H1 (cell line): ENCODE data around the gene OTUD5. TPM values are rescaled to one million over a fixed set of nuclear protein-coding genes. Genes with fewer than 3 reads are reported as not detected.

Experiments
- CTCF ChIA-PET: fragments of 300-600 bp; sonication (Branson Sonifier 250); formaldehyde crosslinking; loops from one replicate; lab custom pipeline; 2021; ENCODE audit not compliant: partially characterized antibody; lab: Charles Lee
- POLR2A ChIA-PET: fragments of 300-600 bp; sonication (Branson Sonifier 250); formaldehyde crosslinking; loops from one replicate; lab custom pipeline; 2021; ENCODE audit warnings: inconsistent platforms; ENCODE audit not compliant: partially characterized antibody; lab: Charles Lee
- DNase-seq, 2 experiments: peaks; one replicate each; pipeline versions ENCODE4 v3.0.0 to v3.0.0-alpha.2; 2010 to 2022; ENCODE audit warnings: low spot score in 2 of 2, low read depth in 1 of 2, mixed read lengths in 1 of 2
- FAIRE-seq: peaks from 2 replicates; lab custom pipeline; 2011; peaks lifted over from hg19 to GRCh38; lab: Jason Lieb, UNC
- H2AFZ ChIP-seq: 2 replicates; pipeline ENCODE4 v1.8.1; 2012; ENCODE audit warnings: low read length, inconsistent platforms
- H2AK5ac ChIP-seq: 2 replicates; pipeline ENCODE4 v1.6.1; 2013; ENCODE audit warnings: low read depth, low read length
- H2BK120ac ChIP-seq: replicated peaks from 2 replicates; pipeline ENCODE3; 2013; ENCODE audit warnings: low read depth, low read length, inconsistent platforms
- H2BK12ac ChIP-seq: 2 replicates; pipeline ENCODE4 v1.6.1; 2013; ENCODE audit warnings: low read depth, low read length
- H2BK15ac ChIP-seq: 2 replicates; pipeline ENCODE4 v1.6.1; 2013; ENCODE audit warnings: low read length
- H2BK20ac ChIP-seq: 2 replicates; pipeline ENCODE4 v1.6.1; 2013; ENCODE audit warnings: low read length
- H2BK5ac ChIP-seq: 2 replicates; pipeline ENCODE4 v1.6.1; 2013; ENCODE audit warnings: low read depth, low read length
- H3K14ac ChIP-seq: 2 replicates; pipeline ENCODE4 v1.6.1; 2013; ENCODE audit warnings: inconsistent platforms; ENCODE audit not compliant: insufficient read length
- H3K18ac ChIP-seq: 2 replicates; pipeline ENCODE4 v1.6.1; 2013; ENCODE audit warnings: low read length; ENCODE audit errors: extremely low read depth
- H3K23ac ChIP-seq: 2 replicates; pipeline ENCODE4 v1.6.1; 2013; ENCODE audit warnings: inconsistent platforms; ENCODE audit not compliant: insufficient read length
- H3K23me2 ChIP-seq: 2 replicates; pipeline ENCODE4 v1.6.1; 2013; ENCODE audit warnings: low read depth, low read length
- H3K27ac ChIP-seq: 2 replicates; pipeline ENCODE4 v1.6.1; 2011; ENCODE audit warnings: low read depth, low read length, inconsistent platforms
- H3K27me3 ChIP-seq, 4 experiments: replicated peaks in 1 of 4; 1 replicate in 1 of 4; 2 replicates in 3 of 4; pipeline versions ENCODE4 v1.6.1 to v1.8.1; 2011 to 2013; ENCODE audit warnings: low read length in 3 of 4, mild to moderate bottlenecking in 3 of 4, inconsistent platforms in 2 of 4, mixed read lengths in 2 of 4, moderate library complexity in 1 of 4; ENCODE audit not compliant: control insufficient read depth in 3 of 4, insufficient read depth in 3 of 4; ENCODE audit errors: extremely low read depth in 1 of 4
- H3K36me3 ChIP-seq, 4 experiments: 2 replicates each; pipeline versions ENCODE4 v1.6.1 to v1.8.1; 2011 to 2013; ENCODE audit warnings: mild to moderate bottlenecking in 4 of 4, low read length in 3 of 4, moderate library complexity in 2 of 4, control low read depth in 1 of 4, inconsistent platforms in 1 of 4; ENCODE audit not compliant: insufficient read depth in 4 of 4, control insufficient read depth in 2 of 4
- H3K4ac ChIP-seq: replicated peaks from 2 replicates; pipeline ENCODE3; 2013; ENCODE audit warnings: low read length, low read depth, mixed read lengths, inconsistent platforms; ENCODE audit not compliant: insufficient read length
- H3K4me1 ChIP-seq, 4 experiments: replicated peaks in 1 of 4; 1 replicate in 1 of 4; 2 replicates in 3 of 4; pipeline versions ENCODE4 v1.6.1 to v1.8.1; 2011 to 2013; ENCODE audit warnings: low read length in 3 of 4, inconsistent platforms in 2 of 4, mixed read lengths in 1 of 4; ENCODE audit not compliant: insufficient read depth in 4 of 4, control insufficient read depth in 3 of 4
- H3K4me2 ChIP-seq, 2 experiments: 2 replicates each; pipeline versions ENCODE4 v1.6.1 to v1.8.1; 2011 to 2013; ENCODE audit warnings: low read depth in 2 of 2, low read length in 2 of 2, control low read depth in 1 of 2, inconsistent platforms in 1 of 2, mild to moderate bottlenecking in 1 of 2; ENCODE audit not compliant: insufficient read depth in 1 of 2
- H3K4me3 ChIP-seq, 4 experiments: fragments of 200-600, 300-600 bp in 1 of 4; sonication (generic), shearing (Covaris generic), sonication (Bioruptor Twin) in 1 of 4; 2 replicates each; pipeline versions ENCODE4 v1.5.1 to v1.8.1; 2011 to 2016; ENCODE audit warnings: low read length in 4 of 4, low read depth in 3 of 4, control low read depth in 2 of 4, inconsistent platforms in 2 of 4, mild to moderate bottlenecking in 2 of 4, mixed read lengths in 1 of 4, moderate library complexity in 1 of 4; ENCODE audit not compliant: insufficient read depth in 2 of 4; ENCODE audit errors: extremely low read depth in 1 of 4
- H3K56ac ChIP-seq: replicated peaks from 2 replicates; pipeline ENCODE3; 2013; ENCODE audit warnings: low read depth, mild to moderate bottlenecking, mixed read lengths, low read length, inconsistent platforms; ENCODE audit not compliant: insufficient read length
- H3K79me1 ChIP-seq: 2 replicates; pipeline ENCODE4 v1.6.1; 2013; ENCODE audit warnings: low read depth, low read length, control low read depth
- H3K79me2 ChIP-seq, 2 experiments: 2 replicates each; pipeline versions ENCODE4 v1.6.1 to v1.8.1; 2012 to 2013; ENCODE audit warnings: low read length in 2 of 2, mild to moderate bottlenecking in 2 of 2, inconsistent platforms in 1 of 2; ENCODE audit not compliant: insufficient read depth in 2 of 2, control insufficient read depth in 1 of 2
- H3K9ac ChIP-seq, 4 experiments: replicated peaks in 1 of 4; 1 replicate in 1 of 4; 2 replicates in 3 of 4; pipeline versions ENCODE4 v1.6.1 to v1.8.1; 2011 to 2013; ENCODE audit warnings: low read depth in 3 of 4, low read length in 3 of 4, control low read depth in 2 of 4, mild to moderate bottlenecking in 2 of 4, moderate library complexity in 2 of 4, inconsistent platforms in 1 of 4; ENCODE audit errors: extremely low read depth in 1 of 4
- H3K9me3 ChIP-seq, 2 experiments: 2 replicates each; pipeline versions ENCODE4 v1.6.1 to v1.8.1; 2012 to 2013; ENCODE audit warnings: mild to moderate bottlenecking in 2 of 2, moderate library complexity in 2 of 2, control low read depth in 1 of 2, inconsistent platforms in 1 of 2, low read depth in 1 of 2, low read length in 1 of 2, mixed read lengths in 1 of 2; ENCODE audit not compliant: insufficient read depth in 2 of 2
- H4K20me1 ChIP-seq, 2 experiments: replicated peaks in 1 of 2; 2 replicates each; pipeline versions ENCODE3 to v1.8.1; 2011 to 2013; ENCODE audit warnings: inconsistent platforms in 2 of 2, low read length in 2 of 2, mild to moderate bottlenecking in 1 of 2; ENCODE audit not compliant: insufficient read depth in 2 of 2, control insufficient read depth in 1 of 2
- H4K5ac ChIP-seq: 2 replicates; pipeline ENCODE4 v1.6.1; 2013; ENCODE audit warnings: low read length, low read depth, mixed read lengths, inconsistent platforms; ENCODE audit not compliant: insufficient read length
- H4K8ac ChIP-seq: 2 replicates; pipeline ENCODE4 v1.8.0; 2013; ENCODE audit warnings: mild to moderate bottlenecking, moderate library complexity, low read length, inconsistent platforms; ENCODE audit not compliant: insufficient read depth; ENCODE audit errors: extremely low read depth
- H4K91ac ChIP-seq: replicated peaks from 2 replicates; pipeline ENCODE3; 2013; ENCODE audit warnings: low read length, mixed read lengths, inconsistent platforms; ENCODE audit not compliant: insufficient read length
- CHD1 ChIP-seq: IDR thresholded peaks from 2 replicates; pipeline ENCODE4 v1.6.1; 2012; ENCODE audit warnings: low read depth, low read length, improper control_type of control experiment
- CTBP2 ChIP-seq: IDR thresholded peaks from 2 replicates; pipeline ENCODE4 v1.7.0; 2011; ENCODE audit warnings: borderline replicate concordance, mild to moderate bottlenecking, moderate library complexity, mixed read lengths, low read length; ENCODE audit not compliant: insufficient read depth, insufficient read length
- NANOG ChIP-seq: IDR thresholded peaks from 2 replicates; pipeline ENCODE4 v1.6.1; 2011; ENCODE audit warnings: low read length, low read depth, mild to moderate bottlenecking, inconsistent platforms; ENCODE audit not compliant: insufficient read depth, poor library complexity, severe bottlenecking
- TBP ChIP-seq: IDR thresholded peaks from 2 replicates; pipeline ENCODE4 v1.6.1; 2011; ENCODE audit warnings: low read depth, low read length, improper control_type of control experiment
- TEAD4 ChIP-seq: IDR thresholded peaks from 2 replicates; pipeline ENCODE4 v1.6.1; 2012; ENCODE audit warnings: low read depth, low read length, inconsistent platforms, mixed read lengths
- ZNF274 ChIP-seq: IDR thresholded peaks from 2 replicates; pipeline ENCODE4 v1.7.0; 2012; ENCODE audit warnings: low read length, borderline replicate concordance; ENCODE audit errors: extremely low read depth
- WGBS, 2 experiments: shearing (Covaris generic) in 1 of 2; methylation state at CpG; one replicate each; pipeline versions ENCODE4 v1.1.6 to v1.1.7; 2013 to 2015; ENCODE audit warnings: low lambda C conversion rate in 2 of 2, mixed read lengths in 2 of 2, inconsistent platforms in 1 of 2, low coverage in 1 of 2, missing lambda C conversion rate in 1 of 2; ENCODE audit not compliant: insufficient replicate concordance in 2 of 2, insufficient coverage in 1 of 2, insufficient read length in 1 of 2; ENCODE audit errors: extremely low coverage in 1 of 2, missing lambda C conversion rate in 1 of 2; 5-methylcytosine and 5-hydroxymethylcytosine counted together
- polyA plus RNA-seq, 7 experiments: library from polyadenylated mRNA; depleted of rRNA in 3 of 7; stranded (reverse) in 5 of 7; unstranded in 2 of 7; fragments of >200 nt in 5 of 7; fragments of 200-250 nt in 2 of 7; gene quantifications; 1 replicate in 5 of 7; 2 replicates in 1 of 7; 4 replicates in 1 of 7; pipeline versions ENCODE4 v1.2.1 to v1.2.3, GENCODE V29; 2011 to 2013; ENCODE audit warnings: missing spikeins in 2 of 7, mixed read lengths in 2 of 7
- total RNA-seq: library from RNA; stranded (reverse); fragmentation: NEBNext Ultra II Directional; extraction: Animal tissue kit (Norgen Biotek cat#: 25700); gene quantifications from 2 replicates; pipeline ENCODE4 v1.2.1, GENCODE V29; 2021

OTUD5 gene
- total and polyA plus RNA-seq, 2 of the 8 experiments (the other 6 are each of a cell fraction or from before 2014, with no cell fraction given), result 46.3 to 53.5 TPM

GRCh38 chrX:48981178-48981577 is 23.8 kb upstream of the OTUD5 start:
- Histone ChIP-seq H3K4me1 (no peaks in the 10 kb centered on the region), H2AK5ac (no peak overlapping the region), H3K9me3 (no peaks in the 10 kb centered on the region), H4K91ac (no peak overlapping the region), H3K27me3 (no peaks in the 10 kb centered on the region), H2BK20ac (no peak overlapping the region), H3K36me3 (peaks cover 4 to 66% (median 37%) of the 10 kb centered on the region in 4 experiments; a peak in 6 of 8 replicates), H4K5ac (no peak overlapping the region), H2BK5ac (no peak overlapping the region), H2BK15ac (no peak overlapping the region), H3K56ac (no peak overlapping the region), H3K4ac (no peak overlapping the region), H2BK12ac (no peak overlapping the region), H3K79me1 (no peaks in the 10 kb centered on the region), H3K23ac (no peak overlapping the region), H4K8ac (no peak overlapping the region), H3K23me2 (no peaks in the 10 kb centered on the region), H3K18ac (no peak overlapping the region), H2BK120ac (no peak overlapping the region), H4K20me1 (peaks cover 0 to 2% of the 10 kb centered on the region in 2 experiments), H3K27ac (no peak overlapping the region), H3K4me2 (no peak overlapping the region), H3K9ac (no peak overlapping the region), H2AFZ (no peak overlapping the region), H3K4me3 (no peak overlapping the region), H3K79me2 (no peaks in the 10 kb centered on the region), H3K14ac (no peak overlapping the region)
- DNase-seq (no peak), FAIRE-seq (no peak)
- CTCF ChIA-PET, result no interaction called here
- POLR2A ChIA-PET, result interaction anchor here (2.7 to 3.7 kb wide), 2 partner anchors 9 to 13 kb away, joined by 11 to 15 read pairs; partner anchors contain the start of gene KCND1
- WGBS, 2 experiments, result 98% methylated on average over 7 of the region's 10 CpGs; no CpG with 5 or more reads in 1 of the 2 experiments
- TF ChIP-seq CHD1 (no peak), ZNF274 (no peak), TEAD4 (no peak), NANOG (no peak), CTBP2 (no peak), TBP (no peak)
